ENCODE measurements around the gene SH3RF2.

The SH3RF2 gene

GRCh38 chr5:146013761-146014160 is 77.4 kb downstream of the SH3RF2 start:
- no peak for DNase-seq

GRCh38 chr5:146015001-146015400 is 78.6 kb downstream of the SH3RF2 start:
- DNase-seq: no peak

- no peak for DNase-seq
Observed at GRCh38 chr5:146016764-146017484, 80.5 kb downstream of the SH3RF2 start.

GRCh38 chr5:146018514-146019375 is 82.4 kb downstream of the SH3RF2 start:
- DNase-seq: no peak

- DNase-seq: no peak
Observed at GRCh38 chr5:146020100-146020499, 83.7 kb downstream of the SH3RF2 start.

- no peak for DNase-seq
Observed at GRCh38 chr5:146024034-146024433, 87.7 kb downstream of the SH3RF2 start.

- DNase-seq: no peak
Observed at GRCh38 chr5:146025114-146025680, 88.8 kb downstream of the SH3RF2 start.

- DNase-seq: no peak
Observed at GRCh38 chr5:146025681-146026080, 89.3 kb downstream of the SH3RF2 start.

GRCh38 chr5:146026307-146027010 is 90.1 kb downstream of the SH3RF2 start:
- no peak for DNase-seq

- no peak for DNase-seq
Observed at GRCh38 chr5:146027751-146028150, 91.4 kb downstream of the SH3RF2 start.

GRCh38 chr5:146032911-146033310 is 96.5 kb downstream of the SH3RF2 start:
- DNase-seq: no peak

- DNase-seq: no peak
Observed at GRCh38 chr5:146034127-146034526, 97.7 kb downstream of the SH3RF2 start.

- DNase-seq: no peak
Observed at GRCh38 chr5:146034605-146035004, 98.2 kb downstream of the SH3RF2 start.

- DNase-seq: no peak
Observed at GRCh38 chr5:146039420-146039819, 103.0 kb downstream of the SH3RF2 start.

- DNase-seq: no peak
Observed at GRCh38 chr5:146040527-146040926, 104.1 kb downstream of the SH3RF2 start.

- peak; percentile 9 for DNase-seq
Observed at GRCh38 chr5:146041180-146041789, 104.9 kb downstream of the SH3RF2 start.

GRCh38 chr5:146042628-146043279 is 106.4 kb downstream of the SH3RF2 start:
- no peak for DNase-seq

GRCh38 chr5:146043722-146044121 is 107.3 kb downstream of the SH3RF2 start:
- no peak for DNase-seq

GRCh38 chr5:146047396-146047795 is 111.0 kb downstream of the SH3RF2 start:
- no peak for DNase-seq

- DNase-seq: peak; percentile 38
Observed at GRCh38 chr5:146048994-146049703, 112.8 kb downstream of the SH3RF2 start.

GRCh38 chr5:146049704-146050026 is 113.3 kb downstream of the SH3RF2 start:
- DNase-seq: no peak

GRCh38 chr5:146050086-146050485 is 113.7 kb downstream of the SH3RF2 start:
- no peak for DNase-seq

Measured in activated CD4-positive, alpha-beta T cell treated with anti-CD3 and anti-CD28 coated beads, Interleukin-2, amount 50 U/mL, for 16 hours (primary cell).